Measurements from ENCODE around the gene YTHDC1.

Gene YTHDC1

GRCh38 chr4:68310651-68311247 is 39.1 kb downstream of the YTHDC1 start:
- no peak for TF ChIP-seq CTCF (IDR thresholded peaks at IDR 0.05; ENCODE audit: insufficient read depth, low read length, poor library complexity, severe bottlenecking)
- H3K4me3 ChIP-seq (replicated peaks; ENCODE audit: low read depth, low read length): no peak overlapping the region
- no peaks in the 10 kb centered on the region for H3K27me3 ChIP-seq (replicated peaks; ENCODE audit: control insufficient read depth, insufficient read depth, low read length)
- DNase-seq (ENCODE audit: extremely low read depth, insufficient read length): no peak
- no peaks in the 10 kb centered on the region; the same call in 1 of the 2 replicates for H3K36me3 ChIP-seq (ENCODE audit: control insufficient read depth, insufficient read depth, low read length)

- no peaks in the 10 kb centered on the region for H3K36me3 ChIP-seq (ENCODE audit: control insufficient read depth, insufficient read depth, low read length)
- DNase-seq (ENCODE audit: extremely low read depth, insufficient read length): no peak
- no peak overlapping the region for H3K4me3 ChIP-seq (replicated peaks; ENCODE audit: low read depth, low read length)
- no peak for TF ChIP-seq CTCF (IDR thresholded peaks at IDR 0.05; ENCODE audit: insufficient read depth, low read length, poor library complexity, severe bottlenecking)
- H3K27me3 ChIP-seq (replicated peaks; ENCODE audit: control insufficient read depth, insufficient read depth, low read length): no peaks in the 10 kb centered on the region
Observed at GRCh38 chr4:68304731-68305130, 45.2 kb downstream of the YTHDC1 start.

- no peak for DNase-seq (ENCODE audit: extremely low read depth, insufficient read length)
- Histone ChIP-seq H3K27me3 (replicated peaks; ENCODE audit: control insufficient read depth, insufficient read depth, low read length) (no peaks in the 10 kb centered on the region), H3K36me3 (ENCODE audit: control insufficient read depth, insufficient read depth, low read length) (no peaks in the 10 kb centered on the region), H3K4me3 (replicated peaks; ENCODE audit: low read depth, low read length) (no peak overlapping the region)
- no peak for TF ChIP-seq CTCF (IDR thresholded peaks at IDR 0.05; ENCODE audit: insufficient read depth, low read length, poor library complexity, severe bottlenecking)
Observed at GRCh38 chr4:68299492-68300457, 50.1 kb downstream of the YTHDC1 start.

GRCh38 chr4:68297137-68297536 is 52.8 kb downstream of the YTHDC1 start:
- Histone ChIP-seq H3K27me3 (replicated peaks; ENCODE audit: control insufficient read depth, insufficient read depth, low read length) (no peaks in the 10 kb centered on the region), H3K36me3 (ENCODE audit: control insufficient read depth, insufficient read depth, low read length) (no peaks in the 10 kb centered on the region), H3K4me3 (replicated peaks; ENCODE audit: low read depth, low read length) (no peak overlapping the region)
- no peak for DNase-seq (ENCODE audit: extremely low read depth, insufficient read length)
- no peak for TF ChIP-seq CTCF (IDR thresholded peaks at IDR 0.05; ENCODE audit: insufficient read depth, low read length, poor library complexity, severe bottlenecking)

GRCh38 chr4:68291256-68291655 is 58.6 kb downstream of the YTHDC1 start:
- Histone ChIP-seq H3K4me3 (replicated peaks; ENCODE audit: low read depth, low read length) (no peak overlapping the region), H3K36me3 (ENCODE audit: control insufficient read depth, insufficient read depth, low read length) (no peaks in the 10 kb centered on the region), H3K27me3 (replicated peaks; ENCODE audit: control insufficient read depth, insufficient read depth, low read length) (no peaks in the 10 kb centered on the region)
- TF ChIP-seq CTCF (IDR thresholded peaks at IDR 0.05; ENCODE audit: insufficient read depth, low read length, poor library complexity, severe bottlenecking): no peak
- DNase-seq (ENCODE audit: extremely low read depth, insufficient read length): no peak
